Measurements from ENCODE around the gene ZNF628.

Gene ZNF628

GRCh38 chr19:55528030-55528803 lies 51.8 kb downstream of the ZNF628 start:
- no peak for DNase-seq (ENCODE audit: low read depth in 2 of 2, low spot score in 1 of 2)

GRCh38 chr19:55529636-55530234 lies 53.3 kb downstream of the ZNF628 start:
- no peak for DNase-seq (ENCODE audit: low read depth in 2 of 2, low spot score in 1 of 2)

DNA sequence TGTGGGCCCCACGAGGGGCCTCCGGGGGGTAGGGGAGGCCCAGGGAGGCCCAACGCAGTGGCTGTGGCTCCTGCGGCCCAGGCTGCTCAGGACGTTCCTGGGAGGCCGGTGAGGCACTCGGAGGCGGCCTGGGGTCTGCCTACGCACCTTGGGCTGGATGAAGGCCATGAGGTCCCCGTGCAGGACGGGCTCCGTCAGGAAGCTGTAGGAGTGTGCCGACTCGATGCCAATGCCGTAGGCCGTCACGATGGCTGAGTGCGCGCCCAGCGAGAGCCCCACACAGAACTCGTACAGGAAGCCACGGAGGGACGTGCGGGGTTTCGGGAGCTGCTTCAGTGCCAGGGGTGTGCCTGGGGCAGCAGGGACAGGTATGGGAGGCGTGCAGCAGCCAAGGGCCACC lies 54.6 kb downstream of the ZNF628 start:
- no peak for DNase-seq (ENCODE audit: low read depth in 2 of 2, low spot score in 1 of 2)
